GM12878 (cell line): ENCODE results near the gene ALAS1. TPM values are rescaled to one million over a fixed set of nuclear protein-coding genes. Genes with fewer than 3 reads are reported as not detected.

Experiments
- ATAC-seq: fragments of 200-7000 bp; cut with Tn5 transposase; 3 replicates; pipeline ENCODE4 v1.9.1; 2020; ENCODE audit warnings: mild to moderate bottlenecking, moderate library complexity
- BruUV-seq: library from RNA; stranded (reverse); fragments of 400-500 nt; replicated peaks from 2 replicates; lab custom pipeline; 2021; lab: Mats Ljungman, UMichigan
- CTCF ChIA-PET: fragments of 300-600 bp; sonication (Branson Sonifier 250); formaldehyde crosslinking; extraction: SDS; loops from one replicate; lab custom pipeline; 2021; ENCODE audit warnings: inconsistent platforms; lab: Yijun Ruan, JAX
- POLR2A ChIA-PET: fragments of 350-600 bp; formaldehyde crosslinking; extraction: SDS; loops from one replicate; lab custom pipeline; 2021; ENCODE audit warnings: inconsistent platforms; lab: Charles Lee
- RAD21 ChIA-PET: fragments of 300-600 bp; sonication (Branson Sonifier 250); formaldehyde crosslinking; loops from one replicate; lab custom pipeline; 2023; ENCODE audit warnings: antibody characterized with exemption; ENCODE audit not compliant: unreplicated experiment; lab: Charles Lee
- SMC1A ChIA-PET: fragments of 300-600 bp; sonication (Branson Sonifier 250); formaldehyde crosslinking; loops from one replicate; lab custom pipeline; 2023; ENCODE audit not compliant: unreplicated experiment, uncharacterized antibody; lab: Charles Lee
- DNase-seq: peaks from one replicate; pipeline ENCODE4 v3.0.0-alpha.2; 2011; ENCODE audit warnings: low read depth, low spot score
- FAIRE-seq: peaks from 3 replicates; lab custom pipeline; 2011; peaks lifted over from hg19 to GRCh38; lab: Jason Lieb, UNC
- H2AFZ ChIP-seq: 2 replicates; pipeline ENCODE4 v1.6.0; 2011; ENCODE audit warnings: low read depth, low read length, control low read depth; ENCODE audit not compliant: control insufficient read depth
- H3K27ac ChIP-seq: 2 replicates; pipeline ENCODE4 v1.5.1; 2011; ENCODE audit warnings: control low read depth; ENCODE audit not compliant: control insufficient read depth, insufficient read depth
- H3K27me3 ChIP-seq, 2 experiments: replicated peaks in 1 of 2; 2 replicates each; pipeline versions ENCODE4 v1.6.0 to v1.6.1; 2011; ENCODE audit warnings: low read length in 1 of 2; ENCODE audit not compliant: control insufficient read depth in 2 of 2, insufficient read depth in 2 of 2
- H3K36me3 ChIP-seq, 2 experiments: 2 replicates each; pipeline ENCODE4 v1.5.1; 2011; ENCODE audit warnings: low read length in 1 of 2; ENCODE audit not compliant: control insufficient read depth in 2 of 2, insufficient read depth in 2 of 2
- H3K4me1 ChIP-seq: 2 replicates; pipeline ENCODE4 v1.6.1; 2011; ENCODE audit warnings: mild to moderate bottlenecking, low read length, moderate library complexity, mixed read lengths; ENCODE audit not compliant: control insufficient read depth, insufficient read depth
- H3K4me2 ChIP-seq: 2 replicates; pipeline ENCODE4 v1.6.0; 2011; ENCODE audit warnings: control low read depth; ENCODE audit not compliant: control insufficient read depth, insufficient read depth
- H3K4me3 ChIP-seq: fragments of 200-600 bp; sonication (generic); 2 replicates; pipeline ENCODE4 v1.5.1; 2016
- H3K79me2 ChIP-seq: 2 replicates; pipeline ENCODE4 v1.6.0; 2011; ENCODE audit warnings: low read length; ENCODE audit not compliant: control insufficient read depth, insufficient read depth
- H3K9ac ChIP-seq: 2 replicates; pipeline ENCODE4 v1.8.0; 2011; ENCODE audit warnings: low read length, control low read depth, mixed read lengths; ENCODE audit not compliant: control insufficient read depth, insufficient read depth
- H3K9me3 ChIP-seq: replicated peaks from 3 replicates; pipeline ENCODE4 v1.5.1; 2011; ENCODE audit warnings: mild to moderate bottlenecking, low read length; ENCODE audit not compliant: control insufficient read depth, insufficient read depth
- H4K20me1 ChIP-seq: 2 replicates; pipeline ENCODE4 v1.6.0; 2011; ENCODE audit not compliant: control insufficient read depth, insufficient read depth
- ATF7 ChIP-seq: fragments of 450-650 bp; IDR thresholded peaks from 2 replicates; pipeline ENCODE4 v1.6.1; 2016; ENCODE audit warnings: low read depth, mild to moderate bottlenecking
- CEBPZ ChIP-seq: fragments of 150-350 bp; IDR thresholded peaks from 2 replicates; pipeline ENCODE4 v1.6.1; 2016; ENCODE audit warnings: low read depth, low read length
- CTCF ChIP-seq, 3 experiments: IDR thresholded peaks in 2 of 3; conservative IDR thresholded peaks in 1 of 3; 2 replicates each; pipeline ENCODE4 v1.5.1; 2011; ENCODE audit warnings: low read depth in 3 of 3, low read length in 3 of 3, mild to moderate bottlenecking in 3 of 3, control low read depth in 2 of 3, moderate library complexity in 2 of 3, inconsistent platforms in 1 of 3, mixed read lengths in 1 of 3; ENCODE audit not compliant: control insufficient read depth in 2 of 3, insufficient read depth in 1 of 3; ENCODE audit errors: extremely low read depth in 1 of 3
- EGR1 ChIP-seq, 2 experiments: IDR thresholded peaks; 1 replicate in 1 of 2; 2 replicates in 1 of 2; pipeline ENCODE4 v1.6.1; 2011 to 2012; ENCODE audit warnings: low read depth in 2 of 2, low read length in 2 of 2, borderline replicate concordance in 1 of 2, mild to moderate bottlenecking in 1 of 2, moderate library complexity in 1 of 2
- EP300 ChIP-seq, 2 experiments: fragments of 150-350 bp in 1 of 2; IDR thresholded peaks; 2 replicates each; pipeline ENCODE4 v1.6.1; 2011 to 2012; ENCODE audit warnings: low read depth in 2 of 2, low read length in 2 of 2, borderline replicate concordance in 1 of 2, improper control_type of control experiment in 1 of 2, inconsistent platforms in 1 of 2; ENCODE audit not compliant: control insufficient read depth in 1 of 2
- FOXM1 ChIP-seq: IDR thresholded peaks from 2 replicates; pipeline ENCODE4 v1.6.1; 2012; ENCODE audit warnings: low read depth, mild to moderate bottlenecking, inconsistent platforms, low read length, moderate library complexity
- GABPA ChIP-seq: IDR thresholded peaks from 2 replicates; pipeline ENCODE4 v1.6.1; 2014; ENCODE audit warnings: antibody characterized with exemption, low read depth, mild to moderate bottlenecking, inconsistent platforms
- HDAC6 ChIP-seq: fragments of 200-600 bp; sonication (generic); IDR thresholded peaks from one replicate; pipeline ENCODE4 v1.8.0; 2017; ENCODE audit warnings: antibody characterized with exemption; ENCODE audit not compliant: unreplicated experiment
- IKZF1 ChIP-seq: fragments of 450-650 bp; conservative IDR thresholded peaks from 2 replicates; pipeline ENCODE4 v1.6.1; 2017; ENCODE audit warnings: antibody characterized with exemption, mild to moderate bottlenecking
- JUNB ChIP-seq: IDR thresholded peaks from 2 replicates; pipeline ENCODE4 v1.6.1; 2016; ENCODE audit warnings: antibody characterized with exemption, mild to moderate bottlenecking
- MYC ChIP-seq: IDR thresholded peaks from 2 replicates; pipeline ENCODE4 v1.6.1; 2011; ENCODE audit warnings: mild to moderate bottlenecking, low read length, moderate library complexity, inconsistent platforms; ENCODE audit not compliant: insufficient read depth, insufficient replicate concordance, insufficient read length, severe bottlenecking
- NR2F1 ChIP-seq: fragments of 450-650 bp; conservative IDR thresholded peaks from 2 replicates; pipeline ENCODE4 v1.6.1; 2017; ENCODE audit warnings: mild to moderate bottlenecking
- PAX5 ChIP-seq: IDR thresholded peaks from 2 replicates; pipeline ENCODE4 v1.6.1; 2011; ENCODE audit warnings: low read depth, low read length, borderline replicate concordance
- SIX5 ChIP-seq: IDR thresholded peaks from 2 replicates; pipeline ENCODE4 v1.6.1; 2011; ENCODE audit warnings: mild to moderate bottlenecking, low read depth, low read length, moderate library complexity; ENCODE audit not compliant: severe bottlenecking
- TAF1 ChIP-seq: IDR thresholded peaks from 2 replicates; pipeline ENCODE4 v1.6.1; 2011; ENCODE audit warnings: mild to moderate bottlenecking, low read depth, low read length, borderline replicate concordance
- WGBS: methylation state at CpG from one replicate; pipeline ENCODE4 v1.1.6; 2016; ENCODE audit warnings: low lambda C conversion rate; ENCODE audit not compliant: insufficient replicate concordance, insufficient coverage; ENCODE audit errors: missing lambda C conversion rate; 5-methylcytosine and 5-hydroxymethylcytosine counted together
- in situ Hi-C: fragments of 300-500 bp; cut with MboI; formaldehyde crosslinking; loops from 9 replicates; pipeline ENCODE4 v1.14.3; 2018; ENCODE audit warnings: mixed read lengths
- intact Hi-C: fragments of 100-400 bp; cut with micrococcal nuclease; formaldehyde crosslinking; loops from one replicate; pipeline ENCODE4 v1.14.2; 2022; ENCODE audit not compliant: unreplicated experiment
- polyA plus RNA-seq, 11 experiments: library from polyadenylated mRNA; depleted of rRNA in 4 of 11; unstranded in 6 of 11; stranded (reverse) in 5 of 11; fragments of >200 nt; fragmentation: Nextera tagmentation in 4 of 11; fragmentation: Illumina TruSeq in 1 of 11; extraction: Ambion mirVana in 4 of 11; extraction: Trizol in 1 of 11; gene quantifications; 1 replicate in 1 of 11; 2 replicates in 10 of 11; pipeline versions ENCODE4 v1.2.1 to v1.2.3, GENCODE V29; 2011 to 2016; ENCODE audit warnings: inconsistent platforms in 2 of 11, missing spikeins in 2 of 11, low read depth in 1 of 11
- total RNA-seq, 4 experiments: library from RNA; depleted of rRNA in 3 of 4; stranded (reverse); fragments of >200 nt in 3 of 4; fragmentation: Illumina TruSeq in 1 of 4; extraction: Trizol in 1 of 4; gene quantifications; 2 replicates each; pipeline versions ENCODE4 v1.2.1 to v1.2.3, GENCODE V29; 2013 to 2021
- TF ChIP-seq, protein P1 (sequence below): IDR thresholded peaks from 2 replicates; pipeline ENCODE4 v1.6.1; 2012; ENCODE audit warnings: mild to moderate bottlenecking, low read depth, low read length

ALAS1 gene
- total and polyA plus RNA-seq, 10 of the 15 experiments (the other 5 are each of a cell fraction or from before 2014, with no cell fraction given) = 69.9 to 115 (median 94.1) TPM

DNA sequence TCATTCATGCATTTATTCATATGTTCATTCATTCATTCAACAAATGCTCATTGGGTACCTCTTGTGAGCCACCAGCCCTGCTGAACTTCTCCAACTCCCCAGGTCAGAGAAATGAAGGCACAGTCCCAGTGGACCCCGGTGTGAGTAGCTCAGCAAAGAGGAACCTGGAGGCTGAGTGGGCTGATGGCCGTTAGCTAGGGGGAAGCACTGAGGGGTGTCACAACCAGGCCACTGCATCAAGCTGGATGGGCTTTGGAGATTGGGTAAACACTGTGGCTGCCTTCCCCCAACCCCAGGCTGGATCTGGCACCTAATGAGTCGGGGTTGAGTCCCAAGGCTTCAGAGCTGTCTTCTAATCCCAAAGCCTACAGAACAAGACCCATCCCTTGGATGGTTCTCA is 12.1 kb upstream of the ALAS1 start:
- in situ Hi-C loops (no loop called here), intact Hi-C loops (no loop called here)
- TF ChIP-seq EP300 (IDR thresholded peaks at IDR 0.05; ENCODE audit: borderline replicate concordance in 1 of 2, control insufficient read depth in 1 of 2, low read depth in 2 of 2, low read length in 2 of 2) (no peak), MYC (no peak), CTCF (IDR thresholded peaks at IDR 0.05 in 2 of 3, conservative IDR thresholded peaks at IDR 0.05 in 1 of 3; ENCODE audit: control insufficient read depth in 2 of 3, extremely low read depth in 1 of 3, insufficient read depth in 1 of 3, low read depth in 3 of 3, low read length in 3 of 3) (no peak), IKZF1 (no peak), SIX5 (no peak), EGR1 (IDR thresholded peaks at IDR 0.05; ENCODE audit: borderline replicate concordance in 1 of 2, low read depth in 2 of 2, low read length in 2 of 2) (no peak), ATF7 (no peak), FOXM1 (no peak), GABPA (no peak), JUNB (no peak), HDAC6 (no peak), NR2F1 (no peak), CEBPZ (no peak), PAX5 (no peak), TAF1 (no peak)
- TF ChIP-seq, protein P1, sequence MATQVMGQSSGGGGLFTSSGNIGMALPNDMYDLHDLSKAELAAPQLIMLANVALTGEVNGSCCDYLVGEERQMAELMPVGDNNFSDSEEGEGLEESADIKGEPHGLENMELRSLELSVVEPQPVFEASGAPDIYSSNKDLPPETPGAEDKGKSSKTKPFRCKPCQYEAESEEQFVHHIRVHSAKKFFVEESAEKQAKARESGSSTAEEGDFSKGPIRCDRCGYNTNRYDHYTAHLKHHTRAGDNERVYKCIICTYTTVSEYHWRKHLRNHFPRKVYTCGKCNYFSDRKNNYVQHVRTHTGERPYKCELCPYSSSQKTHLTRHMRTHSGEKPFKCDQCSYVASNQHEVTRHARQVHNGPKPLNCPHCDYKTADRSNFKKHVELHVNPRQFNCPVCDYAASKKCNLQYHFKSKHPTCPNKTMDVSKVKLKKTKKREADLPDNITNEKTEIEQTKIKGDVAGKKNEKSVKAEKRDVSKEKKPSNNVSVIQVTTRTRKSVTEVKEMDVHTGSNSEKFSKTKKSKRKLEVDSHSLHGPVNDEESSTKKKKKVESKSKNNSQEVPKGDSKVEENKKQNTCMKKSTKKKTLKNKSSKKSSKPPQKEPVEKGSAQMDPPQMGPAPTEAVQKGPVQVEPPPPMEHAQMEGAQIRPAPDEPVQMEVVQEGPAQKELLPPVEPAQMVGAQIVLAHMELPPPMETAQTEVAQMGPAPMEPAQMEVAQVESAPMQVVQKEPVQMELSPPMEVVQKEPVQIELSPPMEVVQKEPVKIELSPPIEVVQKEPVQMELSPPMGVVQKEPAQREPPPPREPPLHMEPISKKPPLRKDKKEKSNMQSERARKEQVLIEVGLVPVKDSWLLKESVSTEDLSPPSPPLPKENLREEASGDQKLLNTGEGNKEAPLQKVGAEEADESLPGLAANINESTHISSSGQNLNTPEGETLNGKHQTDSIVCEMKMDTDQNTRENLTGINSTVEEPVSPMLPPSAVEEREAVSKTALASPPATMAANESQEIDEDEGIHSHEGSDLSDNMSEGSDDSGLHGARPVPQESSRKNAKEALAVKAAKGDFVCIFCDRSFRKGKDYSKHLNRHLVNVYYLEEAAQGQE = no peak
- no peak overlapping the region for H3K9ac ChIP-seq
- no peak overlapping the region for H3K4me2 ChIP-seq
- no peak for ATAC-seq
- no peak for DNase-seq
- H3K27me3 ChIP-seq = no peaks in the 10 kb centered on the region
- H3K79me2 ChIP-seq = no peaks in the 10 kb centered on the region
- no peaks in the 10 kb centered on the region for H3K9me3 ChIP-seq
- H3K36me3 ChIP-seq = no peaks in the 10 kb centered on the region
- no peaks in the 10 kb centered on the region for H4K20me1 ChIP-seq
- ChIA-PET POLR2A (no interaction called here), CTCF (interaction anchor here (0.8 to 1.1 kb wide), 2 partner anchors 35 to 62 kb away, joined by 3 read pairs; no protein-coding TSS in a partner anchor), SMC1A (interaction anchor here (0.7 kb wide), 1 partner anchor 11 kb away, joined by 3 read pairs; no protein-coding TSS in a partner anchor), RAD21 (no interaction called here)
- no TSS peak for BruUV-seq
- no peak for FAIRE-seq
- no peaks in the 10 kb centered on the region for H3K4me1 ChIP-seq
- H2AFZ ChIP-seq = no peak overlapping the region
- no peak overlapping the region for H3K4me3 ChIP-seq
- WGBS = 13% methylated on average over 3 of the region's 3 CpGs
- H3K27ac ChIP-seq = no peak overlapping the region
